Measurements from ENCODE around the gene NACA. TPM values are rescaled to one million over a fixed set of nuclear protein-coding genes. Genes with fewer than 3 reads are reported as not detected.

Gene NACA
- total RNA-seq, 1 donor from 2014 or later, result 1,104 TPM

GRCh38 chr12:56688846-56689109, 36.3 kb downstream of the NACA start:
- peak overlapping the region; percentile 99 for H3K27ac Mint-ChIP-seq
- peak overlapping the region; percentile 100 for H3K4me3 Mint-ChIP-seq
- intact Hi-C loops (cut with micrococcal nuclease), result loop anchor here (1.0 to 10.0 kb wide), 11 partner anchors 29 to 1064 kb away; partner anchors contain the start of genes BAZ2A, CDK4, INHBC and NAB2
- no peak for TF ChIP-seq CTCF (IDR thresholded peaks at IDR 0.05)
- H3K36me3 Mint-ChIP-seq (ENCODE audit: low read depth), result peaks cover 35% of the 10 kb centered on the region
- DNase-seq (no peak), ATAC-seq (ENCODE audit: low read depth) (no peak)
- ChIA-PET POLR2A (interaction anchor here (0.6 to 7.4 kb wide), 28 partner anchors 10 to 1067 kb away, joined by 3 to 159 read pairs (median 8); partner anchors contain the start of genes ATP5F1B, BAZ2A, NACA and RAB5B), CTCF (interaction anchor here (1.0 to 3.7 kb wide), 4 partner anchors 10 to 60 kb away, joined by 3 to 15 read pairs (median 7); no protein-coding TSS in a partner anchor)
- H3K27me3 Mint-ChIP-seq, result no peaks in the 10 kb centered on the region
- peaks cover 36% of the 10 kb centered on the region for H3K4me1 Mint-ChIP-seq
- H3K9me3 Mint-ChIP-seq, result no peaks in the 10 kb centered on the region

- DNase-seq (peak; percentile 97), ATAC-seq (ENCODE audit: low read depth) (peak; percentile 75)
- Mint-ChIP-seq H3K9me3 (no peaks in the 10 kb centered on the region), H3K27me3 (no peaks in the 10 kb centered on the region), H3K36me3 (ENCODE audit: low read depth) (peaks cover 35% of the 10 kb centered on the region), H3K4me1 (peaks cover 36% of the 10 kb centered on the region), H3K4me3 (peak within 1 kb of the TSS; percentile 100), H3K27ac (peak within 1 kb of the TSS; percentile 99)
- CTCF ChIA-PET, result interaction anchor here (0.9 to 3.7 kb wide), 5 partner anchors 10 to 771 kb away, joined by 3 to 15 read pairs (median 6); no protein-coding TSS in a partner anchor
- POLR2A ChIA-PET, result interaction anchor here (0.6 to 7.4 kb wide), 35 partner anchors 10 to 1068 kb away, joined by 3 to 159 read pairs (median 6); partner anchors contain the start of genes ATP5F1B, BAZ2A, DDIT3 and ESYT1
- intact Hi-C loops (cut with micrococcal nuclease), result loop anchor here (1.0 to 10.0 kb wide), 11 partner anchors 29 to 1064 kb away; partner anchors contain the start of genes BAZ2A, CDK4, INHBC and NAB2
- no peak for TF ChIP-seq CTCF (IDR thresholded peaks at IDR 0.05)
These were observed 36.8 kb downstream of the NACA start, which contains the start of gene PTGES3 for GRCh38 chr12:56688129-56688845. PTGES3 (minus strand) TSS chr12:56688284; CDS start chr12:56687999, 285 bp downstream.

GRCh38 chr12:56687223-56688128, 37.6 kb downstream of the NACA start:
- Mint-ChIP-seq H3K4me1 (peaks cover 44% of the 10 kb centered on the region), H3K9me3 (no peaks in the 10 kb centered on the region), H3K36me3 (ENCODE audit: low read depth) (peaks cover 35% of the 10 kb centered on the region), H3K4me3 (peak overlapping the region; percentile 100), H3K27me3 (no peaks in the 10 kb centered on the region), H3K27ac (peak overlapping the region; percentile 99)
- ChIA-PET CTCF (interaction anchor here (0.9 to 3.7 kb wide), 6 partner anchors 11 to 771 kb away, joined by 3 to 15 read pairs (median 5); partner anchors contain the start of gene NACA), POLR2A (interaction anchor here (0.6 to 7.4 kb wide), 37 partner anchors 9 to 1069 kb away, joined by 3 to 159 read pairs (median 5); partner anchors contain the start of genes ATP5F1B, BAZ2A, DDIT3 and ESYT1)
- DNase-seq (peak; percentile 62), ATAC-seq (ENCODE audit: low read depth) (peak; percentile 57)
- no peak for TF ChIP-seq CTCF (IDR thresholded peaks at IDR 0.05)
- intact Hi-C loops (cut with micrococcal nuclease), result loop anchor here (1.0 to 10.0 kb wide), 11 partner anchors 28 to 1065 kb away; partner anchors contain the start of genes BAZ2A, CDK4, INHBC and NAB2

GRCh38 chr12:56684745-56685359, 40.2 kb downstream of the NACA start:
- Mint-ChIP-seq H3K27ac (peak overlapping the region; percentile 99), H3K36me3 (ENCODE audit: low read depth) (peaks cover 51% of the 10 kb centered on the region)
- CTCF ChIA-PET, result interaction anchor here (0.9 to 3.7 kb wide), 2 partner anchors 48 to 49 kb away, joined by 3 to 15 read pairs; no protein-coding TSS in a partner anchor

More at GRCh38 chr12:56684745-56685359, 40.2 kb downstream of the NACA start:
- POLR2A ChIA-PET, result interaction anchor here (0.6 to 7.4 kb wide), 15 partner anchors 8 to 968 kb away, joined by 3 to 159 read pairs (median 8); partner anchors contain the start of genes ATP5F1B, BAZ2A, NACA and NEMP1
- peak overlapping the region; percentile 80 for H3K4me3 Mint-ChIP-seq
- peak; percentile 13 for DNase-seq
- H3K27me3 Mint-ChIP-seq, result no peaks in the 10 kb centered on the region
- no peak for TF ChIP-seq CTCF (IDR thresholded peaks at IDR 0.05)
- no peaks in the 10 kb centered on the region for H3K9me3 Mint-ChIP-seq
- no peak for ATAC-seq (ENCODE audit: low read depth)
- intact Hi-C loops (cut with micrococcal nuclease), result loop anchor here (1.0 to 10.0 kb wide), 6 partner anchors 26 to 1067 kb away; partner anchors contain the start of genes CDK4, INHBC, NAB2 and PA2G4
- H3K4me1 Mint-ChIP-seq, result peaks cover 57% of the 10 kb centered on the region
